CD4-positive, alpha-beta T cell (primary cell): ENCODE measurements around the gene HELZ2. TPM values are rescaled to one million over a fixed set of nuclear protein-coding genes. Genes with fewer than 3 reads are reported as not detected.

Experiments used
- ATAC-seq: fragments of 200-7000 bp; cut with Tn5 transposase; one replicate; pipeline ENCODE4 v1.10.0; 2022; ENCODE audit warnings: mild to moderate bottlenecking; ENCODE audit not compliant: poor library complexity
- CTCF ChIA-PET: fragments of 350-600 bp; sonication (Branson Sonifier 250); formaldehyde crosslinking; loops from one replicate; lab custom pipeline; 2021; ENCODE audit warnings: antibody characterized with exemption, inconsistent platforms; lab: Charles Lee
- POLR2A ChIA-PET: fragments of 350-600 bp; sonication (Branson Sonifier 250); formaldehyde crosslinking; loops from one replicate; lab custom pipeline; 2021; ENCODE audit warnings: antibody characterized with exemption, inconsistent platforms; lab: Charles Lee
- DNase-seq, 14 experiments: peaks; one replicate each; pipeline ENCODE4 v3.0.0-alpha.2; 2013 to 2020; ENCODE audit warnings: mixed read lengths in 2 of 14
- H3K27ac ChIP-seq, 2 donors: one replicate each; pipeline versions ENCODE4 v1.5.1 to v1.7.0; 2013; ENCODE audit warnings: low read length in 2 of 2, low read depth in 1 of 2, mild to moderate bottlenecking in 1 of 2
- H3K27me3 ChIP-seq, 2 experiments: 1 replicate in 1 of 2; 2 replicates in 1 of 2; pipeline versions ENCODE4 v1.6.1 to v1.7.0; 2013; ENCODE audit warnings: low read length in 2 of 2, control low read depth in 1 of 2, mild to moderate bottlenecking in 1 of 2, moderate library complexity in 1 of 2; ENCODE audit not compliant: insufficient read depth in 2 of 2, control insufficient read depth in 1 of 2
- H3K36me3 ChIP-seq: one replicate; pipeline ENCODE4 v1.6.1; 2013; ENCODE audit warnings: low read length, control low read depth; ENCODE audit not compliant: insufficient read depth
- H3K4me1 ChIP-seq: one replicate; pipeline ENCODE4 v1.6.1; 2013; ENCODE audit warnings: low read length, control low read depth; ENCODE audit not compliant: insufficient read depth
- H3K4me3 ChIP-seq: one replicate; pipeline ENCODE4 v1.5.1; 2013; ENCODE audit warnings: mild to moderate bottlenecking, low read length, moderate library complexity
- H3K9me3 ChIP-seq, 2 experiments: 1 replicate in 1 of 2; 2 replicates in 1 of 2; pipeline versions ENCODE4 v1.6.1 to v1.7.0; 2013; ENCODE audit warnings: low read length in 2 of 2, mild to moderate bottlenecking in 2 of 2, control low read depth in 1 of 2, moderate library complexity in 1 of 2; ENCODE audit not compliant: control insufficient read depth in 1 of 2, insufficient read depth in 1 of 2
- H3K27ac Mint-ChIP-seq: one replicate; pipeline ENCODE4 v1.8.0; 2020; ENCODE audit warnings: mixed read lengths
- H3K27me3 Mint-ChIP-seq: one replicate; pipeline ENCODE4 v1.8.0; 2021; ENCODE audit warnings: mixed read lengths
- H3K36me3 Mint-ChIP-seq: one replicate; pipeline ENCODE4 v1.8.0; 2021; ENCODE audit warnings: low read depth, mixed read lengths
- H3K4me1 Mint-ChIP-seq: one replicate; pipeline ENCODE4 v1.8.0; 2021; ENCODE audit warnings: low read depth, mixed read lengths
- H3K4me3 Mint-ChIP-seq: one replicate; pipeline ENCODE4 v1.8.0; 2020; ENCODE audit warnings: mild to moderate bottlenecking, mixed read lengths
- H3K9me3 Mint-ChIP-seq: one replicate; pipeline ENCODE4 v1.8.0; 2020; ENCODE audit warnings: mixed read lengths
- intact Hi-C, 2 experiments: fragments of 100-400 bp; cut with DNase I in 1 of 2; cut with micrococcal nuclease in 1 of 2; formaldehyde crosslinking; loops; one replicate each; pipeline versions ENCODE4 v1.15.1 to v1.9.0; 2023 to 2025; cut with DNase I, micrococcal nuclease
- total RNA-seq, 174 experiments: library from RNA in 2 of 174; stranded (reverse) in 2 of 174; gene quantifications; one replicate each; pipeline ENCODE4 v1.2.3 and lab custom pipeline; 2021 to 2026
- TF ChIP-seq, protein P1 (sequence below): fragments of 200-600 bp; IDR thresholded peaks from one replicate; pipeline ENCODE4 v1.8.0; 2022; ENCODE audit warnings: antibody characterized with exemption, mild to moderate bottlenecking

Gene HELZ2
- total RNA-seq, 2 experiments from 2014 or later, result 57.7 to 59.6 TPM

DNA sequence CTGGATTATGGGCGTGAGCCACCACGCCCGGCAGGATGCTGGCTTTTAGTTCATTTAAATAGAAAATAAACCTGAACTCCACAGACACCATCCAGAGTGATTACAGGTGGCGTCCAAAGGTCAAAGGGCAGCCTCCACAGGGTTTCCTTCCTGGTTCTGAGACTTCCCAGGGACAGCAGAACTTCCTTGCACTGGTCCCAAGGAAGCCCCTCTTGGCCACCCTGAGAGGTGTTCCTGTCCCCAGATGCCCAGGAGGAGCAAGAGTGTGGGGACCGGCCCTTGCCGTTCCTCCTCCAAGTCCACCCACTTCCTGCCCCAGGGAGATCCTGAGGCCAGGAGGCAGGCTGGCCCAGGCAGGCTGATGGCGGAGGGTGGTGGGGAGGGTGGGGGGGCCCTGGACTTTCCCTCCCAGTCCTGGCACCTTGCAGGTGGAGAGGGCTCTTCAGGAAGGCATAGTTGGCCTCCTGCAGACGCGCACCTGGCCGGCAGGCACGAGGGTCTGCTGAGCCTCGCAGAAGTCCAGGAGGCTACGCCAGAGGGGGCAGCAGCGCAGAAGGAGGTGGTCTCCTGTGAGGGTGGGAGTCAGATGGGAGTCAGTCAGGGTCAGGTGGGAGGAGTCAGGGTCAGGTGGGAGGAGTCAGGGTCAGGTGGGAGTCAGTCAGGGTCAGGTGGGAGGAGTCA is 15.1 kb downstream of the HELZ2 start:
- Histone ChIP-seq H3K27me3 (no peaks in the 10 kb centered on the region), H3K4me3 (no peak overlapping the region), H3K36me3 (peaks cover 36% of the 10 kb centered on the region), H3K27ac (no peak overlapping the region), H3K4me1 (peaks cover 9% of the 10 kb centered on the region), H3K9me3 (no peaks in the 10 kb centered on the region)
- no peaks in the 10 kb centered on the region for H3K27me3 Mint-ChIP-seq
- intact Hi-C loops, result no loop called here
- H3K4me3 Mint-ChIP-seq, result no peak overlapping the region
- no peaks in the 10 kb centered on the region for H3K9me3 Mint-ChIP-seq
- ChIA-PET POLR2A (no interaction called here), CTCF (no interaction called here)
- peaks cover 11% of the 10 kb centered on the region for H3K36me3 Mint-ChIP-seq
- ATAC-seq (peak; percentile 14), DNase-seq (no peak)
- TF ChIP-seq, protein P1, sequence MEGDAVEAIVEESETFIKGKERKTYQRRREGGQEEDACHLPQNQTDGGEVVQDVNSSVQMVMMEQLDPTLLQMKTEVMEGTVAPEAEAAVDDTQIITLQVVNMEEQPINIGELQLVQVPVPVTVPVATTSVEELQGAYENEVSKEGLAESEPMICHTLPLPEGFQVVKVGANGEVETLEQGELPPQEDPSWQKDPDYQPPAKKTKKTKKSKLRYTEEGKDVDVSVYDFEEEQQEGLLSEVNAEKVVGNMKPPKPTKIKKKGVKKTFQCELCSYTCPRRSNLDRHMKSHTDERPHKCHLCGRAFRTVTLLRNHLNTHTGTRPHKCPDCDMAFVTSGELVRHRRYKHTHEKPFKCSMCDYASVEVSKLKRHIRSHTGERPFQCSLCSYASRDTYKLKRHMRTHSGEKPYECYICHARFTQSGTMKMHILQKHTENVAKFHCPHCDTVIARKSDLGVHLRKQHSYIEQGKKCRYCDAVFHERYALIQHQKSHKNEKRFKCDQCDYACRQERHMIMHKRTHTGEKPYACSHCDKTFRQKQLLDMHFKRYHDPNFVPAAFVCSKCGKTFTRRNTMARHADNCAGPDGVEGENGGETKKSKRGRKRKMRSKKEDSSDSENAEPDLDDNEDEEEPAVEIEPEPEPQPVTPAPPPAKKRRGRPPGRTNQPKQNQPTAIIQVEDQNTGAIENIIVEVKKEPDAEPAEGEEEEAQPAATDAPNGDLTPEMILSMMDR, result no peak
- H3K27ac Mint-ChIP-seq, result no peak overlapping the region
- no peaks in the 10 kb centered on the region for H3K4me1 Mint-ChIP-seq

DNA sequence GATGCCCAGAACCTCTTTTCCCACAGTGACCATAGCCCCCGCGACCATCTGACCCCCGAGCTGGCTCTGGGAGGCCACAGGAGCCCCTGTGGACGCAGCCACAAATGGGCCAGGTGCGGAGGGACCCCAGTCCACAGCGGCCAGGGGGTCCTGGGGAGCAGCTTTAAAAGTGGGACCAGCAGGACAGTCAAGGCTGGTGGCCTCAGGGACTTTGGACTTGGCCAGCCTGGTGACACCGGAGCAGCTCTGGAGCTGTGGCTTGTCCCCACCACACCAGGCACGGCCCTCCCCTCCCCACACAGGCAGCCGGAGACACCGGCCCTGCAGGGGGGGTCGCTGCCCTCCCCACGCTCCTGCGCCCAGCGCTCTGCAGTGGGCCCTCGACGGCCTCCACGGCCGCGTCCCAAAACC is 16.6 kb downstream of the HELZ2 start:
- intact Hi-C loops, result no loop called here
- CTCF ChIA-PET, result no interaction called here
- H3K27ac ChIP-seq, result no peak overlapping the region
- DNase-seq (no peak), ATAC-seq (no peak)
- peaks cover 8% of the 10 kb centered on the region for H3K4me1 Mint-ChIP-seq
- H3K36me3 Mint-ChIP-seq, result peaks cover 11% of the 10 kb centered on the region
- H3K9me3 ChIP-seq, result peaks cover 0 to 3% of the 10 kb centered on the region in 2 experiments
- H3K4me3 Mint-ChIP-seq, result no peak overlapping the region
- TF ChIP-seq, protein P1, result no peak
- POLR2A ChIA-PET, result no interaction called here
- H3K36me3 ChIP-seq, result peaks cover 27% of the 10 kb centered on the region
- H3K27ac Mint-ChIP-seq, result no peak overlapping the region
- H3K4me1 ChIP-seq, result peaks cover 24% of the 10 kb centered on the region
- H3K27me3 ChIP-seq, result no peaks in the 10 kb centered on the region
- no peaks in the 10 kb centered on the region for H3K27me3 Mint-ChIP-seq
- H3K9me3 Mint-ChIP-seq, result no peaks in the 10 kb centered on the region
- H3K4me3 ChIP-seq, result no peak overlapping the region

- no peaks in the 10 kb centered on the region for H3K27me3 ChIP-seq
- intact Hi-C loops, result no loop called here
- ATAC-seq (no peak), DNase-seq (no peak)
- peaks cover 13% of the 10 kb centered on the region for H3K4me1 Mint-ChIP-seq
- H3K27me3 Mint-ChIP-seq, result no peaks in the 10 kb centered on the region
- H3K4me3 Mint-ChIP-seq, result no peak overlapping the region
- H3K4me1 ChIP-seq, result peaks cover 29% of the 10 kb centered on the region
- H3K36me3 ChIP-seq, result peaks cover 22% of the 10 kb centered on the region
- TF ChIP-seq, protein P1, result no peak
- peaks cover 11% of the 10 kb centered on the region for H3K36me3 Mint-ChIP-seq
- H3K9me3 Mint-ChIP-seq, result no peaks in the 10 kb centered on the region
- H3K27ac Mint-ChIP-seq, result no peak overlapping the region
- ChIA-PET CTCF (no interaction called here), POLR2A (no interaction called here)
- H3K4me3 ChIP-seq, result no peak overlapping the region
- no peak overlapping the region for H3K27ac ChIP-seq
- peaks cover 0 to 3% of the 10 kb centered on the region in 2 experiments for H3K9me3 ChIP-seq
These were observed 17.1 kb downstream of the HELZ2 start for GRCh38 chr20:63556873-63557478.
